ENCODE measurements around the gene IRF2BP2. TPM values are rescaled to one million over a fixed set of nuclear protein-coding genes. Genes with fewer than 3 reads are reported as not detected.

Gene IRF2BP2
- polyA plus RNA-seq, 1 donor: 74.6 TPM

- no peak for DNase-seq (ENCODE audit: low read depth)
Measured at GRCh38 chr1:234634387-234634786, 24.4 kb upstream of the IRF2BP2 start.

- no peak for DNase-seq (ENCODE audit: low read depth)
Measured at GRCh38 chr1:234633246-234634003, 23.4 kb upstream of the IRF2BP2 start.

- DNase-seq (ENCODE audit: low read depth): no peak
Measured at GRCh38 chr1:234632225-234632624, 22.2 kb upstream of the IRF2BP2 start.

- DNase-seq (ENCODE audit: low read depth): no peak
Measured at GRCh38 chr1:234631721-234632125, 21.7 kb upstream of the IRF2BP2 start.

GRCh38 chr1:234629026-234629425, 19.0 kb upstream of the IRF2BP2 start:
- DNase-seq (ENCODE audit: low read depth): no peak

GRCh38 chr1:234628089-234628488, 18.1 kb upstream of the IRF2BP2 start:
- DNase-seq (ENCODE audit: low read depth): no peak

- DNase-seq (ENCODE audit: low read depth): no peak
Measured at GRCh38 chr1:234627009-234627950, 17.3 kb upstream of the IRF2BP2 start.

GRCh38 chr1:234626391-234626790, 16.4 kb upstream of the IRF2BP2 start:
- no peak for DNase-seq (ENCODE audit: low read depth)

- DNase-seq (ENCODE audit: low read depth): no peak
Measured at GRCh38 chr1:234624724-234625117, 14.7 kb upstream of the IRF2BP2 start.

- DNase-seq (ENCODE audit: low read depth): no peak
Measured at GRCh38 chr1:234621657-234622335, 11.8 kb upstream of the IRF2BP2 start.

- DNase-seq (ENCODE audit: low read depth): no peak
Measured at GRCh38 chr1:234621127-234621468, 11.1 kb upstream of the IRF2BP2 start.

GRCh38 chr1:234620272-234621126, 10.5 kb upstream of the IRF2BP2 start:
- DNase-seq (ENCODE audit: low read depth): no peak

- DNase-seq (ENCODE audit: low read depth): no peak
Measured at GRCh38 chr1:234619794-234620247, 9.8 kb upstream of the IRF2BP2 start.

- no peak for DNase-seq (ENCODE audit: low read depth)
Measured at GRCh38 chr1:234619071-234619480, 9.1 kb upstream of the IRF2BP2 start.

- DNase-seq (ENCODE audit: low read depth): no peak
Measured at GRCh38 chr1:234618737-234619049, 8.7 kb upstream of the IRF2BP2 start.

- DNase-seq (ENCODE audit: low read depth): no peak
Measured at GRCh38 chr1:234617986-234618736, 8.2 kb upstream of the IRF2BP2 start.

GRCh38 chr1:234617131-234617985, 7.4 kb upstream of the IRF2BP2 start:
- DNase-seq (ENCODE audit: low read depth): no peak

- DNase-seq (ENCODE audit: low read depth): no peak
Measured at GRCh38 chr1:234616644-234617043, 6.7 kb upstream of the IRF2BP2 start.

GRCh38 chr1:234614081-234614489, 4.1 kb upstream of the IRF2BP2 start:
- no peak for DNase-seq (ENCODE audit: low read depth)
